ENCODE results near the gene EYA3.
"Not testable (repeated sequence)": the region's sequence is repeated elsewhere in the genome, so short reads cannot be mapped to it uniquely, and the experiment has no call there.

Gene EYA3

GRCh38 chr1:28010969-28011368, 77.4 kb downstream of the EYA3 start:
- H3K9me2 ChIP-seq (replicated peaks; ENCODE audit: insufficient read depth, low read length) = no peaks in the 10 kb centered on the region
- DNase-seq = no peak
- H3K79me2 ChIP-seq (ENCODE audit: low read length) = peaks cover 11% of the 10 kb centered on the region
- no peaks in the 10 kb centered on the region for H3K4me1 ChIP-seq (ENCODE audit: low read length)
- H2AFZ ChIP-seq (ENCODE audit: low read length) = no peak overlapping the region
- H3F3A ChIP-seq (ENCODE audit: insufficient read depth, low read length) = no peaks in the 10 kb centered on the region
- no peak overlapping the region for H3K4me3 ChIP-seq (ENCODE audit: low read length)
- no peak overlapping the region for H3K4me2 ChIP-seq (ENCODE audit: low read depth, low read length)
- H4K20me1 ChIP-seq (ENCODE audit: insufficient read depth, low read length) = no peaks in the 10 kb centered on the region
- no peaks in the 10 kb centered on the region for H3K9me3 ChIP-seq (replicated peaks; ENCODE audit: insufficient read depth, low read length)
- H3K36me3 ChIP-seq (replicated peaks; ENCODE audit: insufficient read depth, low read length) = peaks cover 13% of the 10 kb centered on the region
- no peak overlapping the region for H3K9ac ChIP-seq (ENCODE audit: low read length)
- H3K27ac ChIP-seq (ENCODE audit: low read length) = no peak overlapping the region
- no peak for TF ChIP-seq CTCF (IDR thresholded peaks at IDR 0.05; ENCODE audit: low read length)
- no peak for TF ChIP-seq EZH2 (optimal IDR thresholded peaks at IDR 0.05; ENCODE audit: low read depth, low read length)
- no peak for TF ChIP-seq EZH2phosphoT487 (IDR thresholded peaks at IDR 0.05; ENCODE audit: low read length)
- H3K27me3 ChIP-seq (replicated peaks; ENCODE audit: insufficient read depth, low read length) = no peaks in the 10 kb centered on the region

DNA sequence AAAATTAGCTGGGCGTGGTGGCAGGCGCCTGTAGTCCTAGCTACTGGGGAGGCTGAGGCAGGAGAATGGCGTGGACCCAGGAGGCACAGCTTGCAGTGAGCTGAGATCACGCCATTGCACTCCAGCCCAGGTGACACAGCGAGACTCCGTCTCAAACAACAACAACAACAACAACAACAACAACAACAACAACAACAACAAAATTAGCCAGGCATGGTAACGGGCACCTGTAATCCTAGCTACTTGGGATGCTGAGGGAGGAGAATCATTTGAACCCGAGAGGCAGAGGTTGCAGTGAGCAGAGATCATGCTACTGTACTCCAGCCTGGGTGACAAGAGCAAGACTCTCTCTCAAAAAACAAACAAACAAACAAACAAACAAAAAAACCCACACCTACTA, 85.3 kb downstream of the EYA3 start:
- H3K36me3 ChIP-seq (replicated peaks; ENCODE audit: insufficient read depth, low read length) = not testable (repeated sequence)

GRCh38 chr1:28002600-28002999, 85.8 kb downstream of the EYA3 start:
- no peaks in the 10 kb centered on the region; the same call in 1 of the 2 replicates for H3K36me3 ChIP-seq (replicated peaks; ENCODE audit: insufficient read depth, low read length)

More for the DNA sequence above, 85.3 kb downstream of the EYA3 start:
- not testable (repeated sequence) for H3K4me2 ChIP-seq (ENCODE audit: low read depth, low read length); H3K9ac ChIP-seq (ENCODE audit: low read length); H3K9me3 ChIP-seq (replicated peaks; ENCODE audit: insufficient read depth, low read length); DNase-seq; H4K20me1 ChIP-seq (ENCODE audit: insufficient read depth, low read length); H3K79me2 ChIP-seq (ENCODE audit: low read length); H3K4me3 ChIP-seq (ENCODE audit: low read length); H3K27me3 ChIP-seq (replicated peaks; ENCODE audit: insufficient read depth, low read length); H2AFZ ChIP-seq (ENCODE audit: low read length); H3K9me2 ChIP-seq (replicated peaks; ENCODE audit: insufficient read depth, low read length); H3K4me1 ChIP-seq (ENCODE audit: low read length); H3F3A ChIP-seq (ENCODE audit: insufficient read depth, low read length); H3K27ac ChIP-seq (ENCODE audit: low read length)

More at GRCh38 chr1:28002600-28002999, 85.8 kb downstream of the EYA3 start:
- DNase-seq = no peak
- Histone ChIP-seq H3K79me2 (ENCODE audit: low read length) (no peaks in the 10 kb centered on the region), H3K9me2 (replicated peaks; ENCODE audit: insufficient read depth, low read length) (no peaks in the 10 kb centered on the region), H4K20me1 (ENCODE audit: insufficient read depth, low read length) (no peaks in the 10 kb centered on the region), H3K4me3 (ENCODE audit: low read length) (no peak overlapping the region), H3K9me3 (replicated peaks; ENCODE audit: insufficient read depth, low read length) (no peaks in the 10 kb centered on the region), H3K9ac (ENCODE audit: low read length) (no peak overlapping the region), H3F3A (ENCODE audit: insufficient read depth, low read length) (no peaks in the 10 kb centered on the region), H3K4me2 (ENCODE audit: low read depth, low read length) (no peak overlapping the region), H2AFZ (ENCODE audit: low read length) (no peak overlapping the region), H3K27me3 (replicated peaks; ENCODE audit: insufficient read depth, low read length) (no peaks in the 10 kb centered on the region), H3K27ac (ENCODE audit: low read length) (no peak overlapping the region), H3K4me1 (ENCODE audit: low read length) (no peaks in the 10 kb centered on the region)
- TF ChIP-seq EZH2 (optimal IDR thresholded peaks at IDR 0.05; ENCODE audit: low read depth, low read length) = no peak
- no peak for TF ChIP-seq CTCF (IDR thresholded peaks at IDR 0.05; ENCODE audit: low read length)
- TF ChIP-seq EZH2phosphoT487 (IDR thresholded peaks at IDR 0.05; ENCODE audit: low read length) = no peak

All from MM.1S (cell line).